ENCODE data around the gene MIOS. TPM values are rescaled to one million over a fixed set of nuclear protein-coding genes. Genes with fewer than 3 reads are reported as not detected.

MIOS gene
- total RNA-seq, 1 donor from 2014 or later, result 62.0 TPM

DNA sequence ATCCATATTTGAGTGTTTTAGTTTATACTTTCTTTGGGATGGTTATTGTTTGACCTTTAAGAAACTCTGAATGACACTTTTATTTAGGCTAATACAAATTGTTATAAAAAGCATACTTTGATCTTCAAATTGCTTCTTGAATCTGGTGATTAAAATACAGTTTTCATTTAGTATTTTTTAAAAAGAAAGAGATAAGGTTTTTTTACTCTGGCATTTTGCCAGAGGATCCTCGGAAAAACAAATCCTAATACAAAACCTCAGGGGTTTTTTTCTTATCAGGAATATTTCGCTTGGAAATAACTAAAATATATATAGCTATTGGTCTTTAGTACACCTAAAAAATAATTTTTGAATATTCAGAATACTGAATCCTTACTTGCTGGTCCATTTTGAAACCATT is 17.0 kb downstream of the MIOS start:
- Histone ChIP-seq H3K27me3 (no peaks in the 10 kb centered on the region), H3K36me3 (peaks cover 4% of the 10 kb centered on the region), H3K4me2 (no peak overlapping the region), H3K79me2 (ENCODE audit: low read depth) (peaks cover 13% of the 10 kb centered on the region), H2AFZ (replicated peaks) (no peak overlapping the region), H3K9me3 (ENCODE audit: low read depth) (no peaks in the 10 kb centered on the region), H4K20me1 (ENCODE audit: low read depth) (peaks cover 18% of the 10 kb centered on the region), H3K4me1 (peaks cover 12% of the 10 kb centered on the region), H3K27ac (no peak overlapping the region), H3K9ac (no peak overlapping the region), H3K4me3 (no peak overlapping the region), H3F3A (ENCODE audit: low read depth) (peaks cover 21% of the 10 kb centered on the region)
- H3K4me3 Mint-ChIP-seq, result no peak overlapping the region
- no peaks in the 10 kb centered on the region for H3K27me3 Mint-ChIP-seq (ENCODE audit: insufficient read depth, low read depth)
- TF ChIP-seq, protein P1, sequence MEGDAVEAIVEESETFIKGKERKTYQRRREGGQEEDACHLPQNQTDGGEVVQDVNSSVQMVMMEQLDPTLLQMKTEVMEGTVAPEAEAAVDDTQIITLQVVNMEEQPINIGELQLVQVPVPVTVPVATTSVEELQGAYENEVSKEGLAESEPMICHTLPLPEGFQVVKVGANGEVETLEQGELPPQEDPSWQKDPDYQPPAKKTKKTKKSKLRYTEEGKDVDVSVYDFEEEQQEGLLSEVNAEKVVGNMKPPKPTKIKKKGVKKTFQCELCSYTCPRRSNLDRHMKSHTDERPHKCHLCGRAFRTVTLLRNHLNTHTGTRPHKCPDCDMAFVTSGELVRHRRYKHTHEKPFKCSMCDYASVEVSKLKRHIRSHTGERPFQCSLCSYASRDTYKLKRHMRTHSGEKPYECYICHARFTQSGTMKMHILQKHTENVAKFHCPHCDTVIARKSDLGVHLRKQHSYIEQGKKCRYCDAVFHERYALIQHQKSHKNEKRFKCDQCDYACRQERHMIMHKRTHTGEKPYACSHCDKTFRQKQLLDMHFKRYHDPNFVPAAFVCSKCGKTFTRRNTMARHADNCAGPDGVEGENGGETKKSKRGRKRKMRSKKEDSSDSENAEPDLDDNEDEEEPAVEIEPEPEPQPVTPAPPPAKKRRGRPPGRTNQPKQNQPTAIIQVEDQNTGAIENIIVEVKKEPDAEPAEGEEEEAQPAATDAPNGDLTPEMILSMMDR (IDR thresholded peaks at IDR 0.05), result no peak
- no peak for TF ChIP-seq EZH2phosphoT487 (IDR thresholded peaks at IDR 0.05)
- TF ChIP-seq EZH2 (IDR thresholded peaks at IDR 0.05), result no peak
- peaks cover 10% of the 10 kb centered on the region for H3K36me3 Mint-ChIP-seq
- no peak for DNase-seq (ENCODE audit: low spot score)
- no peak overlapping the region for H3K27ac Mint-ChIP-seq
- H3K4me1 Mint-ChIP-seq, result peaks cover 5% of the 10 kb centered on the region
- no peaks in the 10 kb centered on the region for H3K9me3 Mint-ChIP-seq

DNA sequence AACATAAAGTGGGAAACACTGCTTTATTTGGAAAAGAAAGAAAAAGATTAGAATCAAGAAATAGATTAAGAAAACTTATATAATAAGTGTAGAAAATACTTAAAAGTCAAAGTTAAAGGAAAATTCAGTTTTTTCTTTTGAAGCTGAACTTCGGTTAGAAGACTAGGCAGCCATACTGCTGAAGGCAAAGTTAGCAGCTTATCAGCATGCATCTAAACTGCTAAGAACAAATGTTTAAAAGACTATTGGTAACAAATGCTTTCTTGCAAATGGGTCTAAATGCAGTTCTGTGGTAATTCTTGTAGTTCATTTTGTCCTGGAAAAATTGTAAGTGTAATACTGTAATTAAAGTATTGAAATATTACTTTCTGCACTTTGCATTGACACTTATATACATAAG is 18.0 kb downstream of the MIOS start:
- no peak overlapping the region for H2AFZ ChIP-seq (replicated peaks)
- no peak overlapping the region for H3K4me2 ChIP-seq
- H3K27ac ChIP-seq, result no peak overlapping the region
- H3K79me2 ChIP-seq (ENCODE audit: low read depth), result peaks cover 6% of the 10 kb centered on the region
- Mint-ChIP-seq H3K36me3 (peaks cover 5% of the 10 kb centered on the region), H3K4me3 (no peak overlapping the region), H3K4me1 (peaks cover 5% of the 10 kb centered on the region), H3K27me3 (ENCODE audit: insufficient read depth, low read depth) (no peaks in the 10 kb centered on the region), H3K27ac (no peak overlapping the region), H3K9me3 (no peaks in the 10 kb centered on the region)
- H3K9ac ChIP-seq, result no peak overlapping the region
- no peaks in the 10 kb centered on the region for H3K27me3 ChIP-seq
- peaks cover 21% of the 10 kb centered on the region for H3F3A ChIP-seq (ENCODE audit: low read depth)
- peaks cover 4% of the 10 kb centered on the region for H3K36me3 ChIP-seq
- peaks cover 18% of the 10 kb centered on the region for H4K20me1 ChIP-seq (ENCODE audit: low read depth)
- H3K9me3 ChIP-seq (ENCODE audit: low read depth), result no peaks in the 10 kb centered on the region
- H3K4me3 ChIP-seq, result no peak overlapping the region
- H3K4me1 ChIP-seq, result peaks cover 12% of the 10 kb centered on the region
- TF ChIP-seq EZH2 (IDR thresholded peaks at IDR 0.05) (no peak), EZH2phosphoT487 (IDR thresholded peaks at IDR 0.05) (no peak)
- TF ChIP-seq, protein P1 (IDR thresholded peaks at IDR 0.05), result no peak
- no peak for DNase-seq (ENCODE audit: low spot score)

DNA sequence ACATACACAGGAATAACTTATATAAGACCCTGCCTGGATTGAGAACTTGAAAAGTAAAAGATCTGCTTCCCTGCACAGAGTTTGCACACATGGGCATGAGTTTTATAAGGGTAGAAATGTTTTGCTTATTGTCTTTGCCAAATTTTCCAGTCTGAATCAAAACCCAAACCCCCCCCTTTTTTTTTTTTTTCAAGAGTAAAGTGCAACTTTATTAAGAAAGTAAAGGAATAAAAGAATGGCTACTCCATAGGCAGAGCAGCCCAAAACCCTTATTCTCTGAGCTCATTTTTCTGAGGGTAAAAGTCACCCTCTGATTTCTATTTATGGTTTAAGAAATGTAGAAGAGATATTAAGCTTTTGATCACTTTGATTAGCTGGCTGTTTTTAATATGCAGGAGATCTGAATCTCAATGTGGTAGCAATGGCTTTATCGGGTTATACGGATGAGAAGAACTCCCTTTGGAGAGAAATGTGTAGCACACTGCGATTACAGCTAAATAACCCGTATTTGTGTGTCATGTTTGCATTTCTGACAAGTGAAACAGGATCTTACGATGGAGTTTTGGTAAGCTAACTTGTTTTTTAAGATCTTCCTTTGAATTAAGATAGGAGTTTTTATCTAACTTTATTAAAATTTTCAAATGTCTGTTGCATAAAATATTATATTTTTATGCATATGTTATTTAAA is 18.7 kb downstream of the MIOS start:
- Histone ChIP-seq H3K4me1 (peaks cover 12% of the 10 kb centered on the region), H2AFZ (replicated peaks) (no peak overlapping the region)
- no peak overlapping the region for H3K4me3 Mint-ChIP-seq

More for the DNA sequence above, 18.7 kb downstream of the MIOS start:
- TF ChIP-seq, protein P1 (IDR thresholded peaks at IDR 0.05), result no peak
- TF ChIP-seq EZH2 (IDR thresholded peaks at IDR 0.05), result no peak
- TF ChIP-seq EZH2phosphoT487 (IDR thresholded peaks at IDR 0.05), result no peak
- H3K27ac ChIP-seq, result no peak overlapping the region
- H3K27me3 Mint-ChIP-seq (ENCODE audit: insufficient read depth, low read depth), result no peaks in the 10 kb centered on the region
- H3F3A ChIP-seq (ENCODE audit: low read depth), result peaks cover 17% of the 10 kb centered on the region
- H3K36me3 Mint-ChIP-seq, result peaks cover 8% of the 10 kb centered on the region
- H3K36me3 ChIP-seq, result no peaks in the 10 kb centered on the region
- no peak overlapping the region for H3K4me2 ChIP-seq
- peaks cover 18% of the 10 kb centered on the region for H4K20me1 ChIP-seq (ENCODE audit: low read depth)
- H3K4me3 ChIP-seq, result no peak overlapping the region
- H3K27me3 ChIP-seq, result no peaks in the 10 kb centered on the region
- no peak overlapping the region for H3K27ac Mint-ChIP-seq
- no peaks in the 10 kb centered on the region for H3K9me3 Mint-ChIP-seq
- no peak overlapping the region for H3K9ac ChIP-seq
- H3K9me3 ChIP-seq (ENCODE audit: low read depth), result no peaks in the 10 kb centered on the region
- peaks cover 5% of the 10 kb centered on the region for H3K4me1 Mint-ChIP-seq
- DNase-seq (ENCODE audit: low spot score), result no peak
- peaks cover 3% of the 10 kb centered on the region for H3K79me2 ChIP-seq (ENCODE audit: low read depth)
